ENCODE results near the gene RYR2. TPM values are rescaled to one million over a fixed set of nuclear protein-coding genes. Genes with fewer than 3 reads are reported as not detected.

The RYR2 gene
- total and polyA plus RNA-seq, 4 experiments from 2014 or later: not detected

- H3K27ac ChIP-seq (ENCODE audit: low read depth, low read length): no peak overlapping the region
- no peaks in the 10 kb centered on the region for H3K4me1 ChIP-seq (ENCODE audit: insufficient read depth, low read length)
- peaks cover 11% of the 10 kb centered on the region in 2 donors for H3K27me3 Mint-ChIP-seq
- intact Hi-C loops (cut with micrococcal nuclease): no loop called here
- CTCF ChIA-PET (ENCODE audit: partially characterized antibody): interaction anchor here (0.9 kb wide), 1 partner anchor 11 kb away, joined by 3 read pairs; the partner anchor contains the start of gene RYR2
- no peak overlapping the region for H3K4me3 ChIP-seq (ENCODE audit: low read length in 2 of 2)
- H3K9me3 ChIP-seq (ENCODE audit: control insufficient read depth in 1 of 2, low read length in 2 of 2): no peaks in the 10 kb centered on the region
- H3K9me3 Mint-ChIP-seq: peaks cover 0 to 6% (median 1%) of the 10 kb centered on the region in 8 donors
- POLR2A ChIA-PET (ENCODE audit: partially characterized antibody): no interaction called here
- no peaks in the 10 kb centered on the region for H3K27me3 ChIP-seq (ENCODE audit: insufficient read depth, low read length)
- no peak overlapping the region for H3K4me3 Mint-ChIP-seq
- no peaks in the 10 kb centered on the region for H3K36me3 ChIP-seq (ENCODE audit: insufficient read depth, low read length)
- H3K27ac Mint-ChIP-seq: no peak overlapping the region
- DNase-seq: no peak
- no peaks in the 10 kb centered on the region for H3K4me1 Mint-ChIP-seq
- H3K36me3 Mint-ChIP-seq: no peaks in the 10 kb centered on the region
These were observed 10.5 kb upstream of the RYR2 start for GRCh38 chr1:237031480-237031879.

- DNase-seq: no peak
- Mint-ChIP-seq H3K9me3 (peaks cover 0 to 5% (median 1%) of the 10 kb centered on the region in 8 donors), H3K36me3 (no peaks in the 10 kb centered on the region), H3K4me1 (no peaks in the 10 kb centered on the region), H3K27ac (no peak overlapping the region), H3K27me3 (peaks cover 11% of the 10 kb centered on the region in 2 donors), H3K4me3 (no peak overlapping the region)
- Histone ChIP-seq H3K36me3 (ENCODE audit: insufficient read depth, low read length) (no peaks in the 10 kb centered on the region), H3K4me1 (ENCODE audit: insufficient read depth, low read length) (no peaks in the 10 kb centered on the region), H3K4me3 (ENCODE audit: low read length in 2 of 2) (no peak overlapping the region), H3K9me3 (ENCODE audit: control insufficient read depth in 1 of 2, low read length in 2 of 2) (no peaks in the 10 kb centered on the region), H3K27me3 (ENCODE audit: insufficient read depth, low read length) (no peaks in the 10 kb centered on the region), H3K27ac (ENCODE audit: low read depth, low read length) (no peak overlapping the region)
- POLR2A ChIA-PET (ENCODE audit: partially characterized antibody): no interaction called here
- intact Hi-C loops (cut with micrococcal nuclease): no loop called here
- CTCF ChIA-PET (ENCODE audit: partially characterized antibody): interaction anchor here (0.9 kb wide), 1 partner anchor 10 kb away, joined by 3 read pairs; the partner anchor contains the start of gene RYR2
These were observed 10.0 kb upstream of the RYR2 start for GRCh38 chr1:237032029-237032428.

- intact Hi-C loops (cut with micrococcal nuclease): no loop called here
- H3K27ac Mint-ChIP-seq: no peak overlapping the region
- Histone ChIP-seq H3K4me3 (ENCODE audit: low read length in 2 of 2) (no peak overlapping the region), H3K27me3 (ENCODE audit: insufficient read depth, low read length) (no peaks in the 10 kb centered on the region), H3K9me3 (ENCODE audit: control insufficient read depth in 1 of 2, low read length in 2 of 2) (no peaks in the 10 kb centered on the region), H3K27ac (ENCODE audit: low read depth, low read length) (no peak overlapping the region), H3K36me3 (ENCODE audit: insufficient read depth, low read length) (no peaks in the 10 kb centered on the region), H3K4me1 (ENCODE audit: insufficient read depth, low read length) (no peaks in the 10 kb centered on the region)
- H3K4me1 Mint-ChIP-seq: no peaks in the 10 kb centered on the region
- DNase-seq: no peak
- peaks cover 0 to 4% (median 0%) of the 10 kb centered on the region in 8 donors for H3K9me3 Mint-ChIP-seq
- H3K27me3 Mint-ChIP-seq: peaks cover 10 to 11% of the 10 kb centered on the region in 2 donors
- no peaks in the 10 kb centered on the region for H3K36me3 Mint-ChIP-seq
- no peak overlapping the region for H3K4me3 Mint-ChIP-seq
- ChIA-PET POLR2A (ENCODE audit: partially characterized antibody) (no interaction called here), CTCF (ENCODE audit: partially characterized antibody) (no interaction called here)
These were observed 8.9 kb upstream of the RYR2 start for GRCh38 chr1:237033061-237033460.

- intact Hi-C loops (cut with micrococcal nuclease): no loop called here
- Histone ChIP-seq H3K9me3 (ENCODE audit: control insufficient read depth in 1 of 2, low read length in 2 of 2) (no peaks in the 10 kb centered on the region), H3K27ac (ENCODE audit: low read depth, low read length) (no peak overlapping the region), H3K4me3 (ENCODE audit: low read length in 2 of 2) (no peak overlapping the region), H3K27me3 (ENCODE audit: insufficient read depth, low read length) (no peaks in the 10 kb centered on the region), H3K4me1 (ENCODE audit: insufficient read depth, low read length) (no peaks in the 10 kb centered on the region), H3K36me3 (ENCODE audit: insufficient read depth, low read length) (no peaks in the 10 kb centered on the region)
- Mint-ChIP-seq H3K9me3 (peaks cover 0 to 4% (median 0%) of the 10 kb centered on the region in 8 donors), H3K27me3 (peaks cover 11 to 15% of the 10 kb centered on the region in 2 donors), H3K4me1 (no peaks in the 10 kb centered on the region), H3K36me3 (no peaks in the 10 kb centered on the region), H3K4me3 (no peak overlapping the region), H3K27ac (no peak overlapping the region)
- DNase-seq: no peak
- POLR2A ChIA-PET (ENCODE audit: partially characterized antibody): no interaction called here
- CTCF ChIA-PET (ENCODE audit: partially characterized antibody): no interaction called here
These were observed 8.2 kb upstream of the RYR2 start for GRCh38 chr1:237033804-237034203.

- Histone ChIP-seq H3K4me3 (ENCODE audit: low read length in 2 of 2) (no peak overlapping the region), H3K4me1 (ENCODE audit: insufficient read depth, low read length) (no peaks in the 10 kb centered on the region), H3K36me3 (ENCODE audit: insufficient read depth, low read length) (no peaks in the 10 kb centered on the region), H3K27me3 (ENCODE audit: insufficient read depth, low read length) (no peaks in the 10 kb centered on the region), H3K9me3 (ENCODE audit: control insufficient read depth in 1 of 2, low read length in 2 of 2) (no peaks in the 10 kb centered on the region), H3K27ac (ENCODE audit: low read depth, low read length) (no peak overlapping the region)
- Mint-ChIP-seq H3K27me3 (peaks cover 11 to 14% of the 10 kb centered on the region in 2 donors), H3K36me3 (no peaks in the 10 kb centered on the region), H3K4me1 (no peaks in the 10 kb centered on the region), H3K9me3 (peaks cover 0 to 2% (median 0%) of the 10 kb centered on the region in 8 donors), H3K27ac (no peak overlapping the region), H3K4me3 (no peak overlapping the region)
- intact Hi-C loops (cut with micrococcal nuclease): no loop called here
- POLR2A ChIA-PET (ENCODE audit: partially characterized antibody): no interaction called here
- DNase-seq: no peak
- CTCF ChIA-PET (ENCODE audit: partially characterized antibody): no interaction called here
These were observed 6.2 kb upstream of the RYR2 start for GRCh38 chr1:237035759-237036158.

GRCh38 chr1:237038211-237038610 is 3.8 kb upstream of the RYR2 start:
- no peak for DNase-seq
- Mint-ChIP-seq H3K27me3 (peaks cover 16 to 27% of the 10 kb centered on the region in 2 donors), H3K4me3 (no peak overlapping the region), H3K27ac (no peak overlapping the region), H3K4me1 (peaks cover 5 to 17% (median 7%) of the 10 kb centered on the region in 4 donors), H3K36me3 (no peaks in the 10 kb centered on the region), H3K9me3 (peaks cover 0 to 2% (median 0%) of the 10 kb centered on the region in 8 donors)
- Histone ChIP-seq H3K4me3 (ENCODE audit: low read length in 2 of 2) (no peak overlapping the region), H3K9me3 (ENCODE audit: control insufficient read depth in 1 of 2, low read length in 2 of 2) (no peaks in the 10 kb centered on the region), H3K27ac (ENCODE audit: low read depth, low read length) (no peak overlapping the region), H3K36me3 (ENCODE audit: insufficient read depth, low read length) (no peaks in the 10 kb centered on the region), H3K27me3 (ENCODE audit: insufficient read depth, low read length) (peaks cover 8% of the 10 kb centered on the region), H3K4me1 (ENCODE audit: insufficient read depth, low read length) (no peaks in the 10 kb centered on the region)
- intact Hi-C loops (cut with micrococcal nuclease): no loop called here
- ChIA-PET CTCF (ENCODE audit: partially characterized antibody) (no interaction called here), POLR2A (ENCODE audit: partially characterized antibody) (no interaction called here)

- H3K4me1 ChIP-seq (ENCODE audit: insufficient read depth, low read length): no peaks in the 10 kb centered on the region
- H3K36me3 ChIP-seq (ENCODE audit: insufficient read depth, low read length): no peaks in the 10 kb centered on the region
- Mint-ChIP-seq H3K9me3 (no peaks in the 10 kb centered on the region), H3K4me1 (peaks cover 10 to 22% (median 14%) of the 10 kb centered on the region in 4 donors), H3K36me3 (peaks cover 0 to 4% of the 10 kb centered on the region in 2 donors), H3K27ac (no peak overlapping the region), H3K4me3 (no peak overlapping the region), H3K27me3 (peaks cover 31 to 37% of the 10 kb centered on the region in 2 donors)
- H3K9me3 ChIP-seq (ENCODE audit: control insufficient read depth in 1 of 2, low read length in 2 of 2): no peaks in the 10 kb centered on the region
- H3K27ac ChIP-seq (ENCODE audit: low read depth, low read length): no peak overlapping the region
- CTCF ChIA-PET (ENCODE audit: partially characterized antibody): no interaction called here
- POLR2A ChIA-PET (ENCODE audit: partially characterized antibody): no interaction called here
- H3K27me3 ChIP-seq (ENCODE audit: insufficient read depth, low read length): peaks cover 13% of the 10 kb centered on the region
- intact Hi-C loops (cut with micrococcal nuclease): no loop called here
- no peak for DNase-seq
- no peak overlapping the region for H3K4me3 ChIP-seq (ENCODE audit: low read length in 2 of 2)
These were observed 1.2 kb upstream of the RYR2 start for GRCh38 chr1:237040823-237041222.

GRCh38 chr1:237041461-237041794 is 556 bp upstream of the RYR2 start:
- peaks cover 34 to 39% of the 10 kb centered on the region in 2 donors for H3K27me3 Mint-ChIP-seq

More at GRCh38 chr1:237041461-237041794, 556 bp upstream of the RYR2 start:
- Histone ChIP-seq H3K36me3 (ENCODE audit: insufficient read depth, low read length) (no peaks in the 10 kb centered on the region), H3K4me3 (ENCODE audit: low read length in 2 of 2) (no peak overlapping the region), H3K9me3 (ENCODE audit: control insufficient read depth in 1 of 2, low read length in 2 of 2) (no peaks in the 10 kb centered on the region), H3K27ac (ENCODE audit: low read depth, low read length) (no peak overlapping the region), H3K27me3 (ENCODE audit: insufficient read depth, low read length) (peaks cover 13% of the 10 kb centered on the region), H3K4me1 (ENCODE audit: insufficient read depth, low read length) (no peaks in the 10 kb centered on the region)
- Mint-ChIP-seq H3K4me3 (peak overlapping the region in 7 of 8 donors; percentile 20 to 77 (median 39)), H3K4me1 (peaks cover 10 to 22% (median 14%) of the 10 kb centered on the region in 4 donors), H3K9me3 (no peaks in the 10 kb centered on the region), H3K36me3 (peaks cover 0 to 4% of the 10 kb centered on the region in 2 donors), H3K27ac (no peak overlapping the region)
- POLR2A ChIA-PET (ENCODE audit: partially characterized antibody): no interaction called here
- CTCF ChIA-PET (ENCODE audit: partially characterized antibody): no interaction called here
- intact Hi-C loops (cut with micrococcal nuclease): no loop called here
- no peak for DNase-seq

Data from CD4-positive, alpha-beta memory T cell (primary cell).